GM20431 (cell line): ENCODE measurements around the gene SLC12A4.

Source experiments
- in situ Hi-C: fragments of 300-500 bp; cut with MseI, MboI; formaldehyde crosslinking; loops from one replicate; pipeline ENCODE4 v1.15.0; 2020; ENCODE audit warnings: low sequenced_read_pairs; ENCODE audit not compliant: unreplicated experiment

The SLC12A4 gene

GRCh38 chr16:67909056-67909742 lies 59.2 kb downstream of the SLC12A4 start:
- in situ Hi-C loops: no loop called here

- in situ Hi-C loops: no loop called here
Observed at GRCh38 chr16:67907397-67908180, 60.8 kb downstream of the SLC12A4 start.

GRCh38 chr16:67902831-67903230 lies 65.6 kb downstream of the SLC12A4 start:
- in situ Hi-C loops: no loop called here

GRCh38 chr16:67901734-67902133 lies 66.7 kb downstream of the SLC12A4 start:
- in situ Hi-C loops: no loop called here

DNA sequence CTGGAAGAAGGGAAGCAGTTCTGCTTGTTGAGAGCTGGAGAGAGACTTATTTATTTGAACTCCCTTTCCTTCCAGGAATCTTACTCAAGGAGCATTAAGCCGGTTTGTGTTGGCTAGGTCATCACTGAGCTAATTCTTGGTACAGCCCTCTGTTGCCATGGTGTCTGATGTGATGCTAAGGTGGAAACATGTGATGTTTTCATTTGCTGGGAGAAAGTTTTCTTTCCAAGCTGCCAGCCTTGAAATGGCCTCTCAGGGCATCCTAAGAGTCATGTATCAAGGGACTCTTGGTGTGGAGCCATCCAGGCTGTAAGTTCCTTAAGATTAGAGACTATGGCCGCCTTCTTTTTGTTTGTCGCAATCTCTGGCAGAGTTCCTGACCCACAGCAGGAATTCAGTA lies 71.2 kb downstream of the SLC12A4 start:
- in situ Hi-C loops: no loop called here

GRCh38 chr16:67893743-67894399 lies 74.6 kb downstream of the SLC12A4 start:
- in situ Hi-C loops: no loop called here
